Kidney epithelial cell (primary cell): Measurements from ENCODE around the gene C11orf21. TPM values are rescaled to one million over a fixed set of nuclear protein-coding genes. Genes with fewer than 3 reads are reported as not detected.
"Not testable (repeated sequence)": the region's sequence is repeated elsewhere in the genome, so short reads cannot be mapped to it uniquely, and the experiment has no call there.

Experiments used
- DNase-seq: peaks from one replicate; pipeline ENCODE4 v3.0.0-alpha.2; 2010; ENCODE audit warnings: low read depth
- H3K27me3 ChIP-seq: 2 replicates; pipeline ENCODE4 v1.6.0; 2011; ENCODE audit warnings: low read length; ENCODE audit not compliant: control insufficient read depth, insufficient read depth
- H3K36me3 ChIP-seq: 2 replicates; pipeline ENCODE4 v1.5.1; 2011; ENCODE audit warnings: low read length; ENCODE audit not compliant: control insufficient read depth, insufficient read depth
- H3K4me3 ChIP-seq: 2 replicates; pipeline ENCODE4 v1.5.1; 2011; ENCODE audit warnings: low read depth, mild to moderate bottlenecking, control low read depth, low read length
- total RNA-seq: library from RNA; depleted of rRNA; stranded (reverse); fragments of >200 nt; gene quantifications from 2 replicates; pipeline ENCODE4 v1.2.3, GENCODE V29; 2015
- TF ChIP-seq, protein P1 (sequence below): IDR thresholded peaks from 2 replicates; pipeline ENCODE4 v1.5.1; 2011; ENCODE audit warnings: mild to moderate bottlenecking, moderate library complexity, low read length, control low read depth, inconsistent platforms; ENCODE audit not compliant: insufficient read depth, poor library complexity, severe bottlenecking

C11orf21 gene
- total RNA-seq, 1 donor from 2014 or later: not detected

DNA sequence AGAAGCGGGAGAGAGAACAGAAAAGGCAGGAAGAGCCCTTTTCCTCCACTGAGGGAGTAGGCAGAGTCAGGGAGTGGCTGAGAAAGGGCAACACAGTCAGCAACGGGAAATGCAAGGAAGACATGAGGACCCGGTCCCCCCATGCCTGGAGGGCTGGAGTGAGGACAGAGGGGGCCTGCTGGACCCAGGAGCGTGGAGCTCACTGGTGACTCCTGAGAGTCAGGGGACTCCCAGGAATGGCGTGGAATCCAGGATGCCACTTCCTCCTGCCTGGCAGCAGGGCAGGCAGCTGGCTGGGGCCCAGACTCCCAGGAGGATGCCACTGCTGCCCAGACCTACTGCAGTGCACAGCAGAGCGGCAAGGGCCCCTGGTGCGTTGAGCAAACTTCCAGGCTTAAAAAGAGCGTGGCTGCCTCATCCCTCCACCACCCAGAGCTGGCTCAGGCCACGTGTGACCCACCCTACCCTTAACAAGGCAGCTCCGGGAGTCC is 11.3 kb downstream of the C11orf21 start:
- Histone ChIP-seq H3K36me3 (no peaks in the 10 kb centered on the region), H3K4me3 (no peak overlapping the region), H3K27me3 (peaks cover 21% of the 10 kb centered on the region)
- TF ChIP-seq, protein P1, sequence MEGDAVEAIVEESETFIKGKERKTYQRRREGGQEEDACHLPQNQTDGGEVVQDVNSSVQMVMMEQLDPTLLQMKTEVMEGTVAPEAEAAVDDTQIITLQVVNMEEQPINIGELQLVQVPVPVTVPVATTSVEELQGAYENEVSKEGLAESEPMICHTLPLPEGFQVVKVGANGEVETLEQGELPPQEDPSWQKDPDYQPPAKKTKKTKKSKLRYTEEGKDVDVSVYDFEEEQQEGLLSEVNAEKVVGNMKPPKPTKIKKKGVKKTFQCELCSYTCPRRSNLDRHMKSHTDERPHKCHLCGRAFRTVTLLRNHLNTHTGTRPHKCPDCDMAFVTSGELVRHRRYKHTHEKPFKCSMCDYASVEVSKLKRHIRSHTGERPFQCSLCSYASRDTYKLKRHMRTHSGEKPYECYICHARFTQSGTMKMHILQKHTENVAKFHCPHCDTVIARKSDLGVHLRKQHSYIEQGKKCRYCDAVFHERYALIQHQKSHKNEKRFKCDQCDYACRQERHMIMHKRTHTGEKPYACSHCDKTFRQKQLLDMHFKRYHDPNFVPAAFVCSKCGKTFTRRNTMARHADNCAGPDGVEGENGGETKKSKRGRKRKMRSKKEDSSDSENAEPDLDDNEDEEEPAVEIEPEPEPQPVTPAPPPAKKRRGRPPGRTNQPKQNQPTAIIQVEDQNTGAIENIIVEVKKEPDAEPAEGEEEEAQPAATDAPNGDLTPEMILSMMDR: no peak
- DNase-seq: no peak

GRCh38 chr11:2289859-2290258 is 11.9 kb downstream of the C11orf21 start:
- TF ChIP-seq, protein P1: no peak
- Histone ChIP-seq H3K4me3 (no peak overlapping the region), H3K27me3 (peaks cover 20% of the 10 kb centered on the region), H3K36me3 (no peaks in the 10 kb centered on the region)
- no peak for DNase-seq

GRCh38 chr11:2289350-2289749 is 12.4 kb downstream of the C11orf21 start:
- TF ChIP-seq, protein P1: no peak
- Histone ChIP-seq H3K36me3 (no peaks in the 10 kb centered on the region), H3K4me3 (no peak overlapping the region), H3K27me3 (peaks cover 18% of the 10 kb centered on the region)
- no peak for DNase-seq

GRCh38 chr11:2287091-2287490 is 14.6 kb downstream of the C11orf21 start:
- no peak for DNase-seq
- H3K36me3 ChIP-seq: no peaks in the 10 kb centered on the region
- H3K4me3 ChIP-seq: no peak overlapping the region
- TF ChIP-seq, protein P1: no peak
- H3K27me3 ChIP-seq: peaks cover 17% of the 10 kb centered on the region

GRCh38 chr11:2286350-2286749 is 15.4 kb downstream of the C11orf21 start:
- not testable (repeated sequence) for H3K4me3 ChIP-seq, H3K36me3 ChIP-seq, DNase-seq
- H3K27me3 ChIP-seq: peaks cover 17% of the 10 kb centered on the region

- Histone ChIP-seq H3K27me3 (peaks cover 3% of the 10 kb centered on the region), H3K4me3 (no peak overlapping the region), H3K36me3 (no peaks in the 10 kb centered on the region)
- TF ChIP-seq, protein P1: no peak
- no peak for DNase-seq
Observed at GRCh38 chr11:2280208-2280607, 21.5 kb downstream of the C11orf21 start.
